GM19328 (cell line): Measurements from ENCODE around the gene SPINK4.

Experiments used
- ATAC-seq: cut with Tn5 transposase; IDR thresholded peaks from one replicate; pipeline ENCODE4 v1.9.1; 2021; ENCODE audit warnings: mild to moderate bottlenecking, moderate library complexity; ENCODE audit not compliant: unreplicated experiment

The SPINK4 gene

GRCh38 chr9:33229359-33230114, 10.4 kb upstream of the SPINK4 start:
- ATAC-seq, result no peak

GRCh38 chr9:33230756-33231622, 9.0 kb upstream of the SPINK4 start:
- no peak for ATAC-seq

DNA sequence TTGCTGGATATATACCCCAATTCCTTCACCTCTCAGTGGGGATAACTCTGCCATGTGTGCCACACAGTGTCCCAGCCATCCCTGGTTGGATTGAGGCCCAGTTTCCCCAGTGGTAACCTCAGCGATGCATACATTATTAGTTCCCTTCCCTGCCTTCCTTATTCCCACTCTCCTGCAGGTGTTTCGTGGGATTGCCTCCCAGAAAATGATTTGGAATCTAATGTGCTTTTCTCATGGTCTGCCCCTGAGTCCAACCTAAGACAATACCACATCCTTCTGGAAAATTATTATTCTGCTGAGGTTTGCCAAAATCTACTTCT, 8.4 kb upstream of the SPINK4 start:
- ATAC-seq, result no peak

DNA sequence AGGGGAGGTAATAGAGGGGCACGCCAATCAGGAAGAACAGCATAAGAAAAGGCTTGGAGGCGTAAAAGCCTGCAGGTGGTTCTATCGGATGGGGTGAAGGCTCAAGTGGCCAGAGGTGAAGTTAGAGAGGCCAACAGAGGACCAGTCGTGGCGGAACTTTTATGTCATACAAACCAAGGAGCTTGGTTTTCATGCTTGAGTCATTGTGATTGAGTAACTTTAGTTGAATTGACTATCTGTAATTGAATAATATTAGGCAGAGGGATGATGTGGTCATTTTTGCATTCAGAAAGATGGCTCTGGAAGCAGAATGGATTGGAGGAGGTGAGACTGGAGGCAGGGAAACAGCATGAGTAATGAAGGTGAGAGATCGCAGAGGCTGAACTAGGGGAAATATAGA, 7.2 kb upstream of the SPINK4 start:
- ATAC-seq, result no peak

DNA sequence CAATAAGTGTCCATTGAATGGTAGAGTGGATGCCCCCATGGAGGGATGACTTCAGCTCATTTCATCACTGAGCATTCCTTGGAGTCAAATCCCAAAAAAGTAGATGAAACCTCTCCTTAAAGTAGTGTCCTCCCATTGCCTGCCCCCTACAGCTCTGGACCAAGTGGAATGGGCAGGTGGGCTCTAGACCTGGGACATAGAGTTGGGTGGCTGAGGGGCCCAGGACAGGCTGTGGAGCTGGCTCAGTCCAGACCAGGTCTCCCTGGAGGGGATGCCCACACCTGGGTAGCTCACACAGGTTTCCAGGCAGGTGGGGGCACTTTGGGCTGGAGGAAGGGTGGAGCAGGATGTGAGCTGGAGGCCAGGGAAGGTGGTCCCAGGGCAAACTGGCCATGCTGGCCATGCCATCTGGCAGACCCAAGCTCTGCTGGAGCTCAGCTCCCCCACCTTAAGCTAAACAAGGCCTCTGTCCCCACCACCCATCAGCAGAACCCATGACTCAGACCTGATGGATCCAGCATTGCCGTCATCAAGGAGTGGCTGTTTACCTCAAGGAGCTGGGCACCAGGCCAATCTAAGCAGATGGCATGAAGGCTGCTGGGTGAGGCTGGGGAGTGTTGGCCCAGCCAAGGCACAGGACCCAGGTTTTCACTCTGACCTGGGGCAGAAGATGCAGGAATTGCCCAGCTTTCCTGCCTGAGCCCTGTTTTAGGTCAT, 6.2 kb upstream of the SPINK4 start:
- no peak for ATAC-seq

- ATAC-seq, result no peak
Measured at GRCh38 chr9:33234511-33235467, 5.2 kb upstream of the SPINK4 start.

- ATAC-seq, result no peak
Measured at GRCh38 chr9:33236571-33236970, 3.4 kb upstream of the SPINK4 start.

- ATAC-seq, result no peak
Measured at GRCh38 chr9:33241298-33241697, 1.3 kb downstream of the SPINK4 start.

DNA sequence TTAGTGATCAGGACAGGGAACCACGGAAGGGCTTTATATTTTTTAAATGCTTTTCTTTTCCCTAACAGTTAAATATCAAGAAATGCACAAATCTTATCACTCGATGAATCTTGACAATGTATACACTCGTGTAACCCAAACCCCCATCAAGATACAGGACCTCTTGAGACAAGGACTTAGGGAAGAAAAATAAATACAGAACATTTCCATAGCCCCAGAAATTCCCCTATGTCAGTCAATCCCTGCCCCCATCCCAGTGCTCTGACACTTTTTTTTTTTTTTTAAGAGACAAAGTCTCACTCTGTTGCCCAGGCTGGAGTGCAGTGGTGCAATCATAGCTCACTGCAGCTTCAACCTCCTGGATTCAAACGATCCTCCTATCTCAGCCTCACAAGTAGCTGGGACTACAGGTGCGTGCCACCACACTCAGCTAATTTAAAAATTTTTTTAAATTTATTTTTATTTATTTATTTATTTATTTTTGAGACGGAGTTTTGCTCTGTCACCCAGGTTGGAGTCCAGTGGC, 2.7 kb downstream of the SPINK4 start:
- ATAC-seq, result no peak

DNA sequence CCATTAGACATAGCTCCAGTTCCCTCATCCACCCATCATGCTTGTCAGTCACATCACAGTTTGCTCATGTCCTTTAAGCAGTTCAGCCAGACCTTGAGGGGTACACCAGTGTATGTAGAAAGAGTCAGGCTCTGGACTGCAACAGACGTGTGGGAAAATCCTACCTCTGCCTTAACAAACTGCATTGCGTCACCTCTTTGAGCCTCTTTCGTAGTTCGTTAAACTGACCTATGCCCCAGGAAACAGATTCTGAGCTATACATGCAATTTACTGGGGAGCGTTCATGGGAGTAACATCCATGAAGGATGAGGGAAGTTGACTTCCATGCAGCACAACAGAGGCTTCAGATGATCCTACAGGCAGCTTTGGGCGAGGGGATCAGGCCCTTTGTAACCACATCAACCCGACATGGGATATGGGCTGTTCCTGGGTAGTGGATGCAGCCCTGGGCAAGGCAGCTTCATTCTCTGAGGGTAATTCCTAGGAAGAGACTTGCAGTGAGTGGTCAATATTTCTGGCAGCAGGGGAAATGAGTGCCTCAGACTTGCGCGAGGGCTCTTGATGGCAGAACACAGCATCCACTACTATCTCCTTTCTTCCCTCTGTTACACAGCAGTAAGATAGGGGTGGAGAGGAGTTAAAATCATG, 4.3 kb downstream of the SPINK4 start:
- no peak for ATAC-seq

- ATAC-seq, result no peak
Measured at GRCh38 chr9:33245341-33245740, 5.4 kb downstream of the SPINK4 start.

DNA sequence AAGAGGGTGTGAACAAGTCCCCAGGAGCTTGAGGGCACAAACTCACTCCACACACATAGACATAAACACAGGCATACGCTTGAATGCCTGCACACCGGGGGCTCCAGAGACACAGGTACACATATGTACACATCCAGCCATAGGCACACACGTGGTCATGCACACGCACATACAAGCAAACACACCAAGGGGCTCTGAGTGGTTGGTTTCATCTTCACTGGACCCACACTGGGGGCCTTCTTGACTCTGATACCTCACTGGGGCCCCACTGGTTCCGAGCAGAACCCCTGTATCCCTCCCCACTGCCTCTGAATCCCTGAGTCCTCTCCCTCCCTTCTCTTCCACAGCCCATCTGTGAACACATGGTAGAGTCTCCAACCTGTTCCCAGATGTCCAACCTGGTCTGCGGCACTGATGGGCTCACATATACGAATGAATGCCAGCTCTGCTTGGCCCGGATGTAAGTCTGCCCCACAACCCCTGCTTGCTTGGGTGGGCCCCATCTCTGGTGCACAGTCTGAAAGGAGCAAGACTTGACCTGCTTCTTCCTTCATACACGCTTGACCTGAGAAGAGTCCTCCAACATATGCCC, 6.4 kb downstream of the SPINK4 start:
- no peak for ATAC-seq

- no peak for ATAC-seq
Measured at GRCh38 chr9:33248606-33249005, 8.6 kb downstream of the SPINK4 start.

DNA sequence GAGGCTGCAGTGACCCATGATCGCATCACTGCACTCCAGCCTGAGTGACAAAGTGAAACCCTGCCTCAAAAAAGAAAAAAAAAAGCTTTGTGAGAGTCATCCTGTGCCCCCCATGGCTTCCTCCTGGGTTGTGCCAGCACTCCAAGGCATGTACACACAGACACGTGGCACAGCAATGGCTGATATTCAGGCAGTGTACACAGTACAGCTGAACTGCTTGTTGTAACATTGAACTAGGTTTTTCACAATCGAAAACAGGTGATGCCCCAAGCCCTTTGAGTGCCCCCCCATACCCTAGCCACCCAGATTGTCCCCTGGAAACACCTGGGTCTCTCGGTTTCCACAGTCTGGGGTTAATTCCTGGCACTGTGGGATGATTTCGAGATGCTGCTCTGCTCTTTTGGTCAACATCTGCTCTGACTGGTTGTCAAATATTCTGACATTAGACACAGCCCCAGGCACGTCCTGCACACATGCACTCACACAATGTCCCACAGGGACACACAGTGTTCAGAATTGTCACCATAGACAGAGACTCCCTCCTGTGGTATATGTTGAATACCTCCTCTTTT, 9.2 kb downstream of the SPINK4 start:
- no peak for ATAC-seq

- ATAC-seq, result no peak
Measured at GRCh38 chr9:33249983-33250382, 10.0 kb downstream of the SPINK4 start.

GRCh38 chr9:33250458-33250995, 10.6 kb downstream of the SPINK4 start:
- no peak for ATAC-seq

- no peak for ATAC-seq
Measured at GRCh38 chr9:33254211-33254610, 14.2 kb downstream of the SPINK4 start.

DNA sequence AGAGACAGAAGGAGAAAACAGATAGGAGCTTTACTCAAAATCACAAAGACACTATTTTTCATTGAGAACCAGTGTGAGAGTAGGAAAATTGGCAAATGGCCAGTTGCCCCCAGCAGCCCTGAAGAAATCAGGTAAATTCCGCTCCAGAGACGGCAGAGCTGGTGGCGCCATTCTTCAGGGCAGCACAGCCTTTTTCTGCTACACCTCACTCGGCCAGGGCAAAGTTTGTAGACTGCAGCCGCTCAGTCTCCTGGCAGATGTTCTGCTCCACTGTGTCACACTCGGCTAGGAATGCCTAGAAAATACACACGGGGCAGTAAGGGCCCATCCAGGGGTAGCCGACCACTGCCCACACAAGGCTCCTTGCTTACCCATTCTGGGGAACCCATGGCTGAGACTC, 15.0 kb downstream of the SPINK4 start:
- no peak for ATAC-seq

DNA sequence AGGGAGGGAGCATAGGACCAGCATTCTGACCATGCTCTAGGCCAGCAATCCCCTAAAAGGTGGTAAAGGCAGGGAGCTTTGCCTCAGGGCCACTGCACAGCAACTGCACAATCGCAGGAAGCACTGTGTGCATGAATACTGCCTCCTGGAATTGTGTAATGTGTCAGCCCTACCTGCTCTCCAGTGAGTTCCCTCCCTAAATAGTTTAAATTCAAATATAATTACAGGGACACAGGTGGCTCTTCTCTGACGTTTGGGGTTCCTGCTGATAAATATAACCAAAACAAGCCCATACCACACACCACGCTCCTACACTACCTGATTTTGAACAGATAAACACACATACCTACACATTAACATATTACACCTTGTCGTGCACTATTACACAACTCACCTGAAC, 15.5 kb downstream of the SPINK4 start:
- ATAC-seq, result no peak
